PC-9 (cell line): ENCODE results near the gene LAMB1. TPM values are rescaled to one million over a fixed set of nuclear protein-coding genes. Genes with fewer than 3 reads are reported as not detected.

Experiments
- BruUV-seq: library from RNA; stranded (reverse); fragments of 400-500 nt; replicated peaks from 2 replicates; lab custom pipeline; 2021; lab: Mats Ljungman, UMichigan
- CTCF ChIA-PET: fragments of 300-600 bp; sonication (Branson Sonifier 250); formaldehyde crosslinking; loops from one replicate; lab custom pipeline; 2022; ENCODE audit warnings: antibody characterized with exemption; lab: Charles Lee
- POLR2A ChIA-PET: fragments of 300-600 bp; sonication (Branson Sonifier 250); formaldehyde crosslinking; loops from one replicate; lab custom pipeline; 2022; ENCODE audit warnings: antibody characterized with exemption; ENCODE audit not compliant: unreplicated experiment; lab: Charles Lee
- DNase-seq, 2 experiments: peaks; one replicate each; pipeline versions ENCODE4 v3.0.0 to v3.0.0-alpha.2; 2015 to 2022; ENCODE audit warnings: mixed read lengths in 1 of 2
- H2AFZ ChIP-seq: fragments of 200-600 bp; sonication (generic); 2 replicates; pipeline ENCODE4 v1.8.1; 2017; ENCODE audit warnings: antibody characterized with exemption
- H3F3A ChIP-seq: fragments of 200-600 bp; sonication (generic); 2 replicates; pipeline ENCODE4 v1.8.1; 2017; ENCODE audit warnings: antibody characterized with exemption, mild to moderate bottlenecking, low read depth; ENCODE audit not compliant: insufficient read depth
- H3K27ac ChIP-seq: fragments of 200-600 bp; sonication (generic); 2 replicates; pipeline ENCODE4 v1.6.1; 2016; ENCODE audit warnings: mixed run types
- H3K27me3 ChIP-seq: fragments of 200-600 bp; sonication (generic); 2 replicates; pipeline ENCODE4 v1.6.1; 2016; ENCODE audit warnings: low read depth, mixed run types; ENCODE audit not compliant: insufficient read depth
- H3K36me3 ChIP-seq: fragments of 200-600 bp; sonication (generic); 2 replicates; pipeline ENCODE4 v1.6.1; 2016; ENCODE audit warnings: low read depth, mixed run types
- H3K4me1 ChIP-seq: fragments of 200-600 bp; sonication (generic); replicated peaks from 2 replicates; pipeline ENCODE4 v1.6.1; 2016; ENCODE audit warnings: mixed run types; ENCODE audit not compliant: insufficient read depth
- H3K4me2 ChIP-seq: fragments of 200-600 bp; sonication (generic); 2 replicates; pipeline ENCODE4 v1.6.1; 2017; ENCODE audit warnings: mixed run types
- H3K4me3 ChIP-seq: fragments of 200-600 bp; sonication (generic); 2 replicates; pipeline ENCODE4 v1.6.1; 2016; ENCODE audit warnings: mixed run types
- H3K79me2 ChIP-seq: fragments of 200-600 bp; sonication (generic); 2 replicates; pipeline ENCODE4 v1.6.1; 2017; ENCODE audit warnings: low read depth, mixed run types
- H3K9me2 ChIP-seq: fragments of 200-600 bp; sonication (generic); 2 replicates; pipeline ENCODE4 v1.8.1; 2017; ENCODE audit warnings: mild to moderate bottlenecking; ENCODE audit not compliant: insufficient read depth
- H3K9me3 ChIP-seq: fragments of 200-600 bp; sonication (generic); 2 replicates; pipeline ENCODE4 v1.8.1; 2016; ENCODE audit warnings: low read depth; ENCODE audit not compliant: insufficient read depth
- H4K20me1 ChIP-seq: fragments of 200-600 bp; sonication (generic); 2 replicates; pipeline ENCODE4 v1.8.1; 2017; ENCODE audit not compliant: insufficient read depth
- EZH2 ChIP-seq: fragments of 200-600 bp; sonication (generic); IDR thresholded peaks from 2 replicates; pipeline ENCODE4 v1.8.0; 2017; ENCODE audit warnings: antibody characterized with exemption, low read depth
- intact Hi-C: fragments of 100-400 bp; cut with micrococcal nuclease; formaldehyde crosslinking; loops from one replicate; pipeline ENCODE4 v1.10.0; 2022; ENCODE audit not compliant: unreplicated experiment
- total RNA-seq: library from RNA; stranded (reverse); gene quantifications from 2 replicates; pipeline ENCODE4 v1.2.3, GENCODE V29; 2021
- TF ChIP-seq, protein P1 (sequence below): fragments of 200-600 bp; sonication (generic); conservative IDR thresholded peaks from 2 replicates; pipeline ENCODE4 v1.6.1; 2017; ENCODE audit warnings: mixed run types, antibody characterized with exemption, mild to moderate bottlenecking, moderate library complexity

The LAMB1 gene
- total RNA-seq, 1 experiment from 2014 or later = 236 TPM

DNA sequence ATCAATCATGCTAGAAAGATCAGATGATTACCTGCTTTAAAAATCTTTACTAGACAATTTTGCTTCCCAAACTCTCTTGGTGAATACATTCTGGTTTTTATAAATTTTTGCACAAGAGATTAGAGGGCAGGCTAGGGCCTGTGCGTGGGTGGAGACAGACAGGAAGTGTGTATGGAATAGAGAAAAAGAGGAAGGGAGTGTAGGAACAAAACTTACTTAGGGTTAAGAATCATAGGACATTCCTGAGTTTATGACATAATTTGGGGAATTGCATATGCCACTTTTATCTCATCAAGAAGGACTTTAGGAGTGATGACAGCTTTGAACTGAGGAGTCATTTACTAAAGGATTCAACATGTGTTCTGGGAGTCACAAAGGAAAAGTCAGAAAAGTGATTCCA is 31.3 kb downstream of the LAMB1 start:
- ChIA-PET POLR2A (interaction anchor here (0.6 kb wide), 1 partner anchor 1196 kb away, joined by 5 read pairs; no protein-coding TSS in a partner anchor), CTCF (no interaction called here)
- H3F3A ChIP-seq = 0 out of 2 replicates have a peak, but pooled peaks cover 4% of the 10 kb centered on the region
- H4K20me1 ChIP-seq = no peaks in the 10 kb centered on the region
- no peak overlapping the region for H2AFZ ChIP-seq
- intact Hi-C loops = no loop called here
- BruUV-seq = no TSS peak
- H3K4me3 ChIP-seq = no peak overlapping the region
- TF ChIP-seq, protein P1, sequence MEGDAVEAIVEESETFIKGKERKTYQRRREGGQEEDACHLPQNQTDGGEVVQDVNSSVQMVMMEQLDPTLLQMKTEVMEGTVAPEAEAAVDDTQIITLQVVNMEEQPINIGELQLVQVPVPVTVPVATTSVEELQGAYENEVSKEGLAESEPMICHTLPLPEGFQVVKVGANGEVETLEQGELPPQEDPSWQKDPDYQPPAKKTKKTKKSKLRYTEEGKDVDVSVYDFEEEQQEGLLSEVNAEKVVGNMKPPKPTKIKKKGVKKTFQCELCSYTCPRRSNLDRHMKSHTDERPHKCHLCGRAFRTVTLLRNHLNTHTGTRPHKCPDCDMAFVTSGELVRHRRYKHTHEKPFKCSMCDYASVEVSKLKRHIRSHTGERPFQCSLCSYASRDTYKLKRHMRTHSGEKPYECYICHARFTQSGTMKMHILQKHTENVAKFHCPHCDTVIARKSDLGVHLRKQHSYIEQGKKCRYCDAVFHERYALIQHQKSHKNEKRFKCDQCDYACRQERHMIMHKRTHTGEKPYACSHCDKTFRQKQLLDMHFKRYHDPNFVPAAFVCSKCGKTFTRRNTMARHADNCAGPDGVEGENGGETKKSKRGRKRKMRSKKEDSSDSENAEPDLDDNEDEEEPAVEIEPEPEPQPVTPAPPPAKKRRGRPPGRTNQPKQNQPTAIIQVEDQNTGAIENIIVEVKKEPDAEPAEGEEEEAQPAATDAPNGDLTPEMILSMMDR = no peak
- TF ChIP-seq EZH2 = no peak
- no peak for DNase-seq
- no peaks in the 10 kb centered on the region for H3K27me3 ChIP-seq
- no peak overlapping the region for H3K27ac ChIP-seq
- H3K9me2 ChIP-seq = no peaks in the 10 kb centered on the region
- H3K79me2 ChIP-seq = no peaks in the 10 kb centered on the region
- H3K9me3 ChIP-seq = no peaks in the 10 kb centered on the region; the same call in 1 of the 2 replicates
- peaks cover 54% of the 10 kb centered on the region for H3K36me3 ChIP-seq
- no peaks in the 10 kb centered on the region for H3K4me1 ChIP-seq
- H3K4me2 ChIP-seq = no peak overlapping the region

DNA sequence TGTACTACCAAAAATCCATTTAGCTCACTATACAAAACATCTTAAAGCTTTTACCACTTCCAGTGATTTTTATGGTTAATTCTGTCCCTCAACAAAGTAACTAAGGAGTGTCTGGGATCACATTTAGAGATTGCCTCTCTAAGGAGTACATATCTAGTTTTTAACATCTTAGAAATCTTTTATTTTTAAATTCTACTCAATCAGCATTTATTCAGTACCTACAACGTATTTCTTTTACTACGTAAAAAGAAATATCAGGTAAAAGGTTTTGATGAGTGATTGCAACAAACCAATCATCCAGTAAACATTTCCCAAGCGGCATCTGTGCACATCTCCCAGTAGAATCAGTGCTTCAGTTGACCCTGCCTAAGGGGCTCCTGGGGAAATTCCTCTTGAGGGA is 31.9 kb downstream of the LAMB1 start:
- POLR2A ChIA-PET = interaction anchor here (0.6 kb wide), 1 partner anchor 1196 kb away, joined by 5 read pairs; no protein-coding TSS in a partner anchor
- Histone ChIP-seq H4K20me1 (no peaks in the 10 kb centered on the region), H3K79me2 (no peaks in the 10 kb centered on the region), H3F3A (0 out of 2 replicates have a peak, but pooled peaks cover 4% of the 10 kb centered on the region), H3K27me3 (no peaks in the 10 kb centered on the region), H3K36me3 (peaks cover 54% of the 10 kb centered on the region), H3K9me2 (no peaks in the 10 kb centered on the region), H3K27ac (no peak overlapping the region), H3K4me1 (no peaks in the 10 kb centered on the region), H2AFZ (no peak overlapping the region), H3K4me3 (no peak overlapping the region), H3K4me2 (no peak overlapping the region), H3K9me3 (no peaks in the 10 kb centered on the region; the same call in 1 of the 2 replicates)
- CTCF ChIA-PET = no interaction called here
- intact Hi-C loops = no loop called here
- DNase-seq = no peak
- TF ChIP-seq, protein P1 = no peak
- no peak for TF ChIP-seq EZH2
- BruUV-seq = no TSS peak

DNA sequence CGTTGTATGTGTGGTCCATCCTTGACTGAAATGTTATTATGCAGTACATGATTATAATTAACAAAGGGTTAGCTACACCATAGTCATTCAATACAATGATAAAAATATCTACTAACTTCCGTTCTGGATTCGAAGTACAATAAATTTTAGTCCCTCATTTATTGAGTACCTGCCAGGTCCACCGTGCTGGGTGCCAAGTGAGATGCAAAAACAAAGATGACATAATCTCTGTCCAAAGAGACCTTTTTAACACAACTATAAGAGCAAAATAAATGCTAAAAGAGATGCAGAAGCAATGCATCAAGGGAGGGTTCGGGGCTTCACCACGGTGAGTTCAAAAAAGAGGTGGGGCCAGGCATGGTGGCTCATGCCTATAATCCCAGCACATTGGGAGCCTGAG is 33.1 kb downstream of the LAMB1 start:
- Histone ChIP-seq H3K9me3 (no peaks in the 10 kb centered on the region; the same call in 1 of the 2 replicates), H3K27me3 (no peaks in the 10 kb centered on the region), H2AFZ (no peak overlapping the region), H4K20me1 (no peaks in the 10 kb centered on the region), H3F3A (0 out of 2 replicates have a peak, but pooled peaks cover 4% of the 10 kb centered on the region), H3K4me2 (no peak overlapping the region), H3K4me3 (no peak overlapping the region), H3K9me2 (no peaks in the 10 kb centered on the region), H3K36me3 (peaks cover 43% of the 10 kb centered on the region), H3K79me2 (no peaks in the 10 kb centered on the region), H3K27ac (no peak overlapping the region), H3K4me1 (no peaks in the 10 kb centered on the region)
- CTCF ChIA-PET = no interaction called here
- TF ChIP-seq EZH2 = no peak
- TF ChIP-seq, protein P1 = no peak
- intact Hi-C loops = no loop called here
- DNase-seq = no peak
- BruUV-seq = no TSS peak
- POLR2A ChIA-PET = interaction anchor here (0.6 kb wide), 1 partner anchor 556 kb away, joined by 8 read pairs; the partner anchor contains the start of gene PNPLA8
